ACC112 (cell line): ENCODE results near the gene PPT2.

Source experiments
- H2AFZ ChIP-seq: fragments of 200-600 bp; sonication (generic); one replicate; pipeline ENCODE4 v1.6.0; 2017; ENCODE audit warnings: antibody characterized with exemption, low read length; ENCODE audit not compliant: unreplicated experiment
- H3K27ac ChIP-seq: fragments of 200-600 bp; sonication (generic); 2 replicates; pipeline ENCODE4 v1.5.1; 2014; ENCODE audit warnings: low read depth, mild to moderate bottlenecking, antibody characterized with exemption, low read length, moderate library complexity
- H3K27me3 ChIP-seq: fragments of 200-600 bp; sonication (generic); 2 replicates; pipeline ENCODE4 v1.6.1; 2014; ENCODE audit warnings: mild to moderate bottlenecking, antibody characterized with exemption, low read length, moderate library complexity, mixed read lengths; ENCODE audit not compliant: insufficient read depth
- H3K36me3 ChIP-seq: fragments of 200-600 bp; sonication (generic); 2 replicates; pipeline ENCODE4 v1.6.1; 2016; ENCODE audit warnings: mild to moderate bottlenecking, antibody characterized with exemption, low read length, moderate library complexity, mixed read lengths; ENCODE audit not compliant: insufficient read depth
- H3K4me1 ChIP-seq: fragments of 200-600 bp; sonication (generic); one replicate; pipeline ENCODE4 v1.6.1; 2016; ENCODE audit warnings: low read length, mixed read lengths; ENCODE audit not compliant: insufficient read depth, unreplicated experiment, control insufficient read depth
- H3K4me3 ChIP-seq: fragments of 200-600 bp; sonication (generic); 2 replicates; pipeline ENCODE4 v1.5.1; 2014; ENCODE audit warnings: mild to moderate bottlenecking, low read depth, low read length
- H3K79me2 ChIP-seq: fragments of 200-600 bp; sonication (generic); one replicate; pipeline ENCODE4 v1.6.0; 2016; ENCODE audit warnings: low read length; ENCODE audit not compliant: control insufficient read depth, unreplicated experiment, insufficient read depth

The PPT2 gene

GRCh38 chr6:32113386-32114352 lies 40.3 kb upstream of the PPT2 start:
- Histone ChIP-seq H3K4me3 (no peak overlapping the region), H3K27ac (peak overlapping the region; percentile 95), H3K27me3 (no peaks in the 10 kb centered on the region), H3K79me2 (no peaks in the 10 kb centered on the region), H2AFZ (no peak overlapping the region), H3K4me1 (peaks cover 47% of the 10 kb centered on the region), H3K36me3 (peaks cover 7% of the 10 kb centered on the region; the same call in 1 of the 2 replicates)

GRCh38 chr6:32114796-32115195 lies 39.1 kb upstream of the PPT2 start:
- no peak overlapping the region for H2AFZ ChIP-seq
- H3K4me3 ChIP-seq = peak overlapping the region; percentile 22; the same call in 1 of the 2 replicates
- H3K79me2 ChIP-seq = no peaks in the 10 kb centered on the region
- no peaks in the 10 kb centered on the region for H3K27me3 ChIP-seq
- H3K4me1 ChIP-seq = peaks cover 38% of the 10 kb centered on the region
- H3K36me3 ChIP-seq = peaks cover 7% of the 10 kb centered on the region; the same call in 1 of the 2 replicates
- peak overlapping the region; percentile 95 for H3K27ac ChIP-seq

DNA sequence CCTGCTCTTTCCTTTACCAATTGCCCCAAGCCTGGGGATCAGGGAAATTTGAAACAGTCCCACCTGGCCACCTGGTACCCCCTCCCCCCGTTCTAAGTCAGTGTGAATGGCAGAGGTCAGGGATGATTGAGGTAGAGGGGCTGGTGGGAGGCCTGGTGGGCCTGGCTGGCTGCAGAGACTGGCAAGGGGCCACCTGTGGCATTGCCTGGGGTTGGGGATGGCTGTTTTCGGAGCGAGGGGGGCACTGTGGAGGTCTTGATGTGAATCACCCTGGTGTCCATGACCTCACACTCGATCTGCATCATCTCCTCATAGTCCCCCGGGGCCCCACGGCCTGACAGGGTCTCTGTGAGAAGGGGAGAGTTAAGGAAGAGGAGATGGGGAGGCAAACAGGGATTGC lies 38.3 kb upstream of the PPT2 start:
- H3K27ac ChIP-seq = peak overlapping the region; percentile 95
- H3K4me1 ChIP-seq = peaks cover 38% of the 10 kb centered on the region
- no peak overlapping the region for H2AFZ ChIP-seq
- no peaks in the 10 kb centered on the region for H3K27me3 ChIP-seq
- no peak overlapping the region for H3K4me3 ChIP-seq
- no peaks in the 10 kb centered on the region for H3K79me2 ChIP-seq
- H3K36me3 ChIP-seq = peaks cover 7% of the 10 kb centered on the region; the same call in 1 of the 2 replicates

GRCh38 chr6:32116674-32117073 lies 37.3 kb upstream of the PPT2 start:
- no peaks in the 10 kb centered on the region for H3K27me3 ChIP-seq

DNA sequence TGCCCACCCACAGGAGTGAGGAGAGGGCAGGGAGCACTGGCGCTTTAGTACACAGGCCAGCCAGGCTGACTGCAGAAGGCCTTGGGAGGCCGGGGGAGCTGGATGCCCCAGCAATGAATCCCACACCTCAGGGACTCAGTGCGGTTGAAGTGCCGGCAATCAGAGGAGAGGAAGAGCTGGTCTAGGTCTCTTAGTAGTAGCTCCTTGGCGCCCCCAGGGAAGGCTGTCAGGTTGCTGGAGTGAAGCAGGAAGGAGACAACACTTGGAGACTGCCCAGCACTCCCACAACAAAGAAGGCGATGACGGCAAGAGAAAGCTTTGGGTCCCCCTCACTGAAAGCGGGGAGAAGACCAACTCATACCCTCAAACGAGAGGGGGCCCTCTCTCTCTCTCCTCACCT lies 36.5 kb upstream of the PPT2 start:
- Histone ChIP-seq H3K4me3 (no peak overlapping the region), H3K79me2 (no peaks in the 10 kb centered on the region), H3K36me3 (peaks cover 11% of the 10 kb centered on the region; the same call in 1 of the 2 replicates), H3K27me3 (no peaks in the 10 kb centered on the region), H2AFZ (no peak overlapping the region), H3K27ac (no peak overlapping the region; the same call in 1 of the 2 replicates), H3K4me1 (peaks cover 34% of the 10 kb centered on the region)

More at GRCh38 chr6:32116674-32117073, 37.3 kb upstream of the PPT2 start:
- peak overlapping the region; percentile 95; the same call in 1 of the 2 replicates for H3K27ac ChIP-seq
- H3K4me3 ChIP-seq = no peak overlapping the region
- H3K79me2 ChIP-seq = no peaks in the 10 kb centered on the region
- peaks cover 7% of the 10 kb centered on the region; the same call in 1 of the 2 replicates for H3K36me3 ChIP-seq
- H3K4me1 ChIP-seq = peaks cover 38% of the 10 kb centered on the region
- H2AFZ ChIP-seq = no peak overlapping the region

DNA sequence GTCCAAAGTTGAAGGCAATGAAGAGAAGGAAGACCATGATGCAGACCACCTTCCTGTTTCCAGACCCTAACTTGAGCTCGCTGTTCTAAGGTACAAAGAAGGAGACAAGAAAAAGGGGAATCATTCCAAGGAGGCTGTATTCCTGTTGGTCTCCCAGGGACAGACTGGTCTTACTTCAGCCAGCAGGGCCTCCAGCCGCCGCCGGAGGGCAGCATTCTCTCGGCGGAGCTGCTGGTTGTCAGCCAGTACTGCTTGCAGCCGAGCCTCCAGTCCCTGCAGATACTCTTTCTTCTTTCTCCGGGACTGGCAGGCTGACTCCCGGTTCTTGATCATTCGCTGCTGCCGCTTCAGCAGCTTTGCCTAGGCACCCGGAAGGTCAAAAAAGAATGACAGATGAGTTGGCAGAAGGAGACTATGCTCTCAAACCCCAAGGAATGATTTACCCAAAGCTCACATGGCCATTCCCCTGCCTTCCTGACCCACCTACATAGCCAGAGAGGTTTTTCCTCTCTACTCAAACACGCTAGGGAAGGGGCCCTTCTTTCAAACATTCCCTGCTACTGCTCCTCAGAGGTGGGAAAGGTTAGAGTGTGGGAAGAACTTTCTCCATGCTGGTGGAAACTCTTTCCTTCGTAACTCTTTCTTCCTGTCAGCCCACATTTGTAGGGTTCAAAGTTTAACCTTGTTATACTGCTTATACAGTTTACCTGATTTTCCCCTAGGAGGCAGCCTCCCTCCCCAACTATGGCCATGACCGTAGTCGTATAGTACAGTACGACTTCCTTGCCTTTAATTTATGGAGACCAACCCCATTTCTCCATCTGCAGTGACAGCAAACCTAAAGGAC lies 34.9 kb upstream of the PPT2 start:
- peaks cover 22% of the 10 kb centered on the region for H3K4me1 ChIP-seq
- H3K36me3 ChIP-seq = peaks cover 11% of the 10 kb centered on the region; the same call in 1 of the 2 replicates
- H3K27ac ChIP-seq = peak overlapping the region; percentile 1; the same call in 1 of the 2 replicates
- no peaks in the 10 kb centered on the region for H3K79me2 ChIP-seq
- no peak overlapping the region for H2AFZ ChIP-seq
- H3K27me3 ChIP-seq = no peaks in the 10 kb centered on the region
- H3K4me3 ChIP-seq = no peak overlapping the region

DNA sequence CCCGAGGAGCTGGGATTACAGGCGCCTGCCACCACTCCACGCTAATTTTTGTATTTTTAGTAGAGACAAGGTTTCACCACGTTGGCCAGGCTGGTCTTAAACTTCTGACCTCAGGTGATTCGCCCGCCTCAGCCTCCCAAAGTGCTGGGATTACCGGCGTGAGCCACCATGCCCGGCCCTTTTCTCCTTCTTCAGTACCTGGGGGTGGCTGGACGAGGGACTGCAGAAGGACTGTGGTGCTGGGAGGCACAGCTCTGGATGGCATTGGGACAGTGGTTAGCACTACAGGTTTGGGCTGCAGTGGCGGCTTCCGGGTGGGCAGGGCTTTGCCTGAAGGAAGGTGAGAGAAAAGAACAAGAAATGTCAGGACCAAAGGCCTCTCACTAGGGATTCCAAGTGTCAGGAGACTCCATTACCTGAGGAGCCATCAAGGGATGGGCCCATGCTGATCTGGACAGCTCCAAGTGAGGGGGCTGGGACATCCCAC lies 33.3 kb upstream of the PPT2 start:
- Histone ChIP-seq H3K79me2 (no peaks in the 10 kb centered on the region), H3K4me3 (no peak overlapping the region), H2AFZ (no peak overlapping the region), H3K27me3 (no peaks in the 10 kb centered on the region), H3K4me1 (peaks cover 9% of the 10 kb centered on the region), H3K36me3 (peaks cover 11% of the 10 kb centered on the region; the same call in 1 of the 2 replicates), H3K27ac (no peak overlapping the region)

DNA sequence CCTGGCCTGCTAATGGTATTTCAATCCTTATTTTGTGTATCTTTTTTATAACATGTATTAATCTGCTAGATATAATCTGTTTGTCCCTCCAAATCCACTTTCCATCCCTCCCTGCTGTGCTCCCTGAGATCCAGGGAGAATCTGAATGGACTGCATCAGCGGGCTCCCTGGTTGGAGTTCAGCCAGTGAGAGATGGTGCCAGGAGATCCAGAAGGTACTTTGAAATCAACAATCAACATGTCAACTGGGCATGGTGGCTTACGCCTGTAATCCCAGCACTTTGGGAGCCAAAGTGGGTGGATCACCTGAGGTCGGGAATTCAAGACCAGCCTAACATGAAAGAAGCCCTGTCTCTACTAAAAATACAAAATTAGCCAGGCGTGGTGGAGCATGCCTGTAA lies 30.3 kb upstream of the PPT2 start:
- H3K4me1 ChIP-seq = peaks cover 13% of the 10 kb centered on the region
- peaks cover 14% of the 10 kb centered on the region for H3K79me2 ChIP-seq
- H3K36me3 ChIP-seq = 0 out of 2 replicates have a peak, but pooled peaks cover 4% of the 10 kb centered on the region
- H2AFZ ChIP-seq = no peak overlapping the region
- no peaks in the 10 kb centered on the region for H3K27me3 ChIP-seq
- H3K4me3 ChIP-seq = no peak overlapping the region
- H3K27ac ChIP-seq = no peak overlapping the region

GRCh38 chr6:32126880-32127279 lies 27.1 kb upstream of the PPT2 start:
- H3K27ac ChIP-seq = peak overlapping the region; percentile 69; the same call in 1 of the 2 replicates
- peaks cover 20% of the 10 kb centered on the region for H3K4me1 ChIP-seq
- H3K4me3 ChIP-seq = peak overlapping the region; percentile 84
- peaks cover 24% of the 10 kb centered on the region for H3K79me2 ChIP-seq
- no peaks in the 10 kb centered on the region for H3K27me3 ChIP-seq
- no peak overlapping the region for H2AFZ ChIP-seq
- H3K36me3 ChIP-seq = 0 out of 2 replicates have a peak, but pooled peaks cover 4% of the 10 kb centered on the region

DNA sequence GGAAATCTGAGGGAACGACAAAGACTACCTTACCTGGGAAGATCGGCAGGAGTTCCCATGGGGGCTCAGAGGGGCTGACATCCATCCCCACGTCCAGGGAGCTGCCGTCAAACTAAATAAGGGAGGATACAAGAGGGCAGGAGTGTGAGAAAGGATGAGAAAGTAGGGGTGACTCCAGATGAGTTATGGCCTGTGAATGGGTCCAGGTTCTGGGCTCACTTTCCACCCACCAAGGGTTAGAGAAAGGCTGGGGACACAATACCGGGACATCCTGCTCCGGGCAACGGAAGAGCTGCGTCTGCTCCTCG lies 26.6 kb upstream of the PPT2 start:
- Histone ChIP-seq H3K4me1 (peaks cover 20% of the 10 kb centered on the region), H3K27me3 (no peaks in the 10 kb centered on the region), H3K4me3 (peak overlapping the region; percentile 84), H3K27ac (peak overlapping the region; percentile 69; the same call in 1 of the 2 replicates), H3K79me2 (peaks cover 24% of the 10 kb centered on the region), H3K36me3 (no peaks in the 10 kb centered on the region), H2AFZ (peak overlapping the region; percentile 49)
